ENCODE results near the gene SETD7.
"Not testable (repeated sequence)": the region's sequence is repeated elsewhere in the genome, so short reads cannot be mapped to it uniquely, and the experiment has no call there.

SETD7 gene

GRCh38 chr4:139461022-139461628 lies 94.9 kb downstream of the SETD7 start:
- DNase-seq: no peak

DNA sequence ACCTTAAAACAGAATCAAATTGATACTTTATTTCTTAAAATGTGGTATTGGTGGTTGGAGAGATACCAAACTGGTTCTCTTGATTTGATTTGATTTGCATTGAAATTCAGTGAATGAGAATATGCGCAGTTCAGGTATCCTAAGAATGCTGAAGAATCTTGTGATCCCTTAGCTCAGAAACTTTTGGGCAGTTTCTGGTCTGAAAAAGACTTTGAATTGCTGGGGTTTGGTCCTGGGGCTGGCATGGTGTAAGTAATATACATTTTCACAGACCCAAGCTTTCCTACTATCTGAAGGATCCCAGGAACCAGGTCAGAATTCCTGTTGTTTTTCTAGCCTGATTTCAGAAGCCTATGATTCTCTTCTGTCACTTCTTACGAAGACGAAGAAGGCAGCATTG lies 95.5 kb downstream of the SETD7 start:
- no peak for DNase-seq

- no peak for DNase-seq
Measured at GRCh38 chr4:139458999-139459398, 97.0 kb downstream of the SETD7 start.

- DNase-seq: no peak
Measured at GRCh38 chr4:139458543-139458942, 97.5 kb downstream of the SETD7 start.

- DNase-seq: no peak
Measured at GRCh38 chr4:139457318-139457717, 98.7 kb downstream of the SETD7 start.

DNA sequence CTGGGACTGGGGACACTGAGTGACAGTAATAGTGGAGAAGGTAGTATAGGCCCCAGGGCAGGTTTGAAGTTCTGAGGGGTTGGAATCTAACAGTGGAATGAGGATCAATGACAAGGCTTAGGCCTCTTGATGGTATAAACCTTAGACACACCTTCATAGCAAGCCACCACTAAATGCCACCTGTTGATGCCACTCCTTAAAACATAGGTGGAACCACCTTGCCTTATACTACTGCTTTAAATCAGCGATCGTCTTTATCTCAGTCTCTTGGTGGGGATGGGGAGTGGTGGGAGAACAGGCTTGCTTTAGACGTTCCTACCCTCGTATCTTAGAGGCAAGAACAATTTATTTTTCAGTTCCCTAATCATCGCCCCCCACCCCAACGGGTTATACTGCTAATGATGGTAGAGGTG lies 100.9 kb downstream of the SETD7 start:
- DNase-seq: no peak

DNA sequence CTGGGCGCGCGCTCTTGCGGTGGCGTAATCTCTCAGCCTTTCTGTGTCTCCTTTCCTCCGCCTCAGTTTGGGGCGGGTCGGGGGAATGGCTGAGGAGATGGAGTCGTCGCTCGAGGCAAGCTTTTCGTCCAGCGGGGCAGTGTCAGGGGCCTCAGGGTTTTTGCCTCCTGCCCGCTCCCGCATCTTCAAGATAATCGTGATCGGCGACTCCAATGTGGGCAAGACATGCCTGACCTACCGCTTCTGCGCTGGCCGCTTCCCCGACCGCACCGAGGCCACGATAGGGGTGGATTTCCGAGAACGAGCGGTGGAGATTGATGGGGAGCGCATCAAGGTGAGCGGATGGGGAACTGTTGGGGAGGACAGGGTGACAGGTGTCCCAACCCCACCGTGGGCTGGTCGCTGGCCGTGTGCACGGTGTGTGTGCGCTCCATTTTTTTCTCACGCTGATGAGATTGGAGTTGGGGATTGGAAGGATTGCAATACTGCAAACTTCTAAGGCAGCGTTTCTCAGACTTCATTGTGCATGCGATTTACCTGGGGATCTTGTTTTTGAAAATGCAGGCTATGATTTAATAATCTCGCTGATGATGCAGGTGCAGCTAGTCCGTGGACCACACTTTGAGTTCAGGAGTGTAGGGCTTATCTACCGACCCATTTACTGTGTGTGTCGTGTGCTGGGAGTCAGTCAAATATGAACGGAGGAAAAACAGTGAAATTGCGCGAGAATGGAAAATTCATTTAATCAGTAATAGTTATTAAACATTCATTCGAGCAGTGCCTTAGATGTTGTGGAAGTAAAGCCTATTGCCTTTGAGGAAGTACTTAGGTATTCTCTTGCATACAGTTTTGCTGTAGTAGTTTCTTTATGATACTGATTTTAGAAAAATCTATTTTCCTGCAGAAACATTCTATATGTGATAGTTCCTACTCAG lies 101.6 kb downstream of the SETD7 start, which contains the start of gene RAB33B:
Gene RAB33B (plus strand): TSS at position 11 of the 935 bp plus-strand sequence. CDS start 75 bp downstream, at position 86.
- DNase-seq: no peak

GRCh38 chr4:139453371-139454110 lies 102.5 kb downstream of the SETD7 start:
- peak; percentile 96 for DNase-seq

- DNase-seq: peak; percentile 70
Measured at GRCh38 chr4:139453041-139453370, 103.0 kb downstream of the SETD7 start.

GRCh38 chr4:139451997-139452396 lies 104.0 kb downstream of the SETD7 start:
- no peak for DNase-seq

DNA sequence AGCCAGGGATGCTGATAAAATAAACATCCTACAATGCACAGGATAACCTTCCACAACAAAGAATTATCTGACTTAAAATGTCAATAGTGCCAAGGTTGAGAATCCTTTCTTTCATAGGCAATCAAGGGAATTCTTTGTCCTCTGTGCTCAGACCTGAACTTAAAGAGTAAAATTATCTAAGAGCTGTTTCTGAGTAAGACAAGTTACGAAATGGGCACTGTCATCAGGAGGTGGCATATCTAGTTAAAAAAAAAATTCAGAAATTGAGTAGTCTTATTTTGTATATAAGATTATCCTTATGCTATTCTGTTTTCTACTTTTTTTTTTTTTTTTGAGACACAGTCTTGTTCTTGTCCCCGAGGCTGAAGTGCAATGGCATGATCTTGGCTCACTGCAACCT lies 105.4 kb downstream of the SETD7 start:
- DNase-seq: no peak

- not testable (repeated sequence) for DNase-seq
Measured at GRCh38 chr4:139447078-139447477, 108.9 kb downstream of the SETD7 start.

Measured in activated CD4-positive, alpha-beta T cell treated with anti-CD3 and anti-CD28 coated beads, Interleukin-2, amount 50 U/mL, for 1 hour (primary cell).